ENCODE measurements around the gene LARGE1.
"Not testable (repeated sequence)": the region's sequence is repeated elsewhere in the genome, so short reads cannot be mapped to it uniquely, and the experiment has no call there.

DNA sequence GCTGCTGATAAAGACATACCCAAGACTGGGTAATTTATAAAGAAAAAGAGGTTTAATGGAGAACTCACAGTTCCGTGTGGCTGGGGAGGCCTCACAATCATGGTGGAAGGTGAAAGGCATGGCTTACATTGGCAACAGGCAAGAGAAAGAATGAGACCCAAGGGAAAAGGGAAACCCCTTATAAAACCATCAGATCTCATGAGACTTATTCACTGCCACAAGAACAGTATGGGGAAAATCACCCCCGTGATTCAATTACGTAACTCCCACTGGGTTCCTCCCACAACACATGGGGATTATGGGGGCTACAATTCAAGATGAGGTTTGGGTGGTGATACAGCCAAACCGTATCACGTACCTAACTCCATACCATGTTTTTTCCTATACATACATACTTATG is 557.0 kb downstream of the LARGE1 start:
- TF ChIP-seq, protein P1, sequence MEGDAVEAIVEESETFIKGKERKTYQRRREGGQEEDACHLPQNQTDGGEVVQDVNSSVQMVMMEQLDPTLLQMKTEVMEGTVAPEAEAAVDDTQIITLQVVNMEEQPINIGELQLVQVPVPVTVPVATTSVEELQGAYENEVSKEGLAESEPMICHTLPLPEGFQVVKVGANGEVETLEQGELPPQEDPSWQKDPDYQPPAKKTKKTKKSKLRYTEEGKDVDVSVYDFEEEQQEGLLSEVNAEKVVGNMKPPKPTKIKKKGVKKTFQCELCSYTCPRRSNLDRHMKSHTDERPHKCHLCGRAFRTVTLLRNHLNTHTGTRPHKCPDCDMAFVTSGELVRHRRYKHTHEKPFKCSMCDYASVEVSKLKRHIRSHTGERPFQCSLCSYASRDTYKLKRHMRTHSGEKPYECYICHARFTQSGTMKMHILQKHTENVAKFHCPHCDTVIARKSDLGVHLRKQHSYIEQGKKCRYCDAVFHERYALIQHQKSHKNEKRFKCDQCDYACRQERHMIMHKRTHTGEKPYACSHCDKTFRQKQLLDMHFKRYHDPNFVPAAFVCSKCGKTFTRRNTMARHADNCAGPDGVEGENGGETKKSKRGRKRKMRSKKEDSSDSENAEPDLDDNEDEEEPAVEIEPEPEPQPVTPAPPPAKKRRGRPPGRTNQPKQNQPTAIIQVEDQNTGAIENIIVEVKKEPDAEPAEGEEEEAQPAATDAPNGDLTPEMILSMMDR (IDR thresholded peaks at IDR 0.05; ENCODE audit: insufficient read depth, low read length, poor library complexity, severe bottlenecking) = not testable (repeated sequence)
- not testable (repeated sequence) for TF ChIP-seq EZH2phosphoT487 (conservative IDR thresholded peaks at IDR 0.05; ENCODE audit: low read length)

Data from SU-DHL-6 (cell line).